ENCODE measurements around the gene STXBP6. TPM values are rescaled to one million over a fixed set of nuclear protein-coding genes. Genes with fewer than 3 reads are reported as not detected.

The STXBP6 gene
- total RNA-seq, 1 donor from 2014 or later: 29.4 TPM

- TF ChIP-seq CTCF (IDR thresholded peaks at IDR 0.05): no peak
- H3K27ac ChIP-seq: no peak overlapping the region
- no peaks in the 10 kb centered on the region for H3K36me3 ChIP-seq
- H3K4me3 ChIP-seq: no peak overlapping the region
- H3K27me3 ChIP-seq (ENCODE audit: low read depth): peaks cover 41% of the 10 kb centered on the region
- H3K9me3 ChIP-seq: no peaks in the 10 kb centered on the region
- DNase-seq: no peak
- H3K4me1 ChIP-seq: peaks cover 32% of the 10 kb centered on the region
- ATAC-seq: no peak
- intact Hi-C loops (cut with DNase I): no loop called here
These were observed 2.4 kb upstream of the STXBP6 start for GRCh38 chr14:25052385-25052784.

GRCh38 chr14:25050269-25051150, 563 bp upstream of the STXBP6 start:
- ATAC-seq (peak in 1 of 2 donors; percentile 37), DNase-seq (no peak)
- no peak for TF ChIP-seq CTCF (IDR thresholded peaks at IDR 0.05)
- Histone ChIP-seq H3K27me3 (ENCODE audit: low read depth) (peaks cover 41% of the 10 kb centered on the region), H3K36me3 (no peaks in the 10 kb centered on the region), H3K27ac (peak overlapping the region; percentile 77), H3K9me3 (no peaks in the 10 kb centered on the region), H3K4me1 (peaks cover 32% of the 10 kb centered on the region), H3K4me3 (peak overlapping the region; percentile 71)
- intact Hi-C loops (cut with DNase I): no loop called here

- intact Hi-C loops (cut with DNase I): loop anchor here (10.0 kb wide), 1 partner anchor 244 kb away; no protein-coding TSS in a partner anchor
- Histone ChIP-seq H3K27me3 (ENCODE audit: low read depth) (peaks cover 41% of the 10 kb centered on the region), H3K27ac (peak overlapping the region; percentile 77), H3K4me3 (peak overlapping the region; percentile 71), H3K36me3 (no peaks in the 10 kb centered on the region), H3K9me3 (no peaks in the 10 kb centered on the region), H3K4me1 (peaks cover 32% of the 10 kb centered on the region)
- no peak for DNase-seq
- no peak for TF ChIP-seq CTCF (IDR thresholded peaks at IDR 0.05)
- peak in 1 of 2 donors; percentile 14 for ATAC-seq
These were observed 817 bp downstream of the STXBP6 start for GRCh38 chr14:25049093-25049567.

GRCh38 chr14:25048170-25049016, 1.6 kb downstream of the STXBP6 start:
- intact Hi-C loops (cut with DNase I): loop anchor here (10.0 kb wide), 1 partner anchor 244 kb away; no protein-coding TSS in a partner anchor
- H3K27me3 ChIP-seq (ENCODE audit: low read depth): peaks cover 36% of the 10 kb centered on the region
- H3K27ac ChIP-seq: peak overlapping the region; percentile 77
- no peaks in the 10 kb centered on the region for H3K9me3 ChIP-seq
- DNase-seq (no peak), ATAC-seq (peak in 1 of 2 donors; percentile 18)
- no peaks in the 10 kb centered on the region for H3K36me3 ChIP-seq
- no peak for TF ChIP-seq CTCF (IDR thresholded peaks at IDR 0.05)
- peaks cover 32% of the 10 kb centered on the region for H3K4me1 ChIP-seq
- H3K4me3 ChIP-seq: peak overlapping the region; percentile 71

GRCh38 chr14:25046301-25046943, 3.5 kb downstream of the STXBP6 start:
- Histone ChIP-seq H3K36me3 (no peaks in the 10 kb centered on the region), H3K27me3 (ENCODE audit: low read depth) (peaks cover 26% of the 10 kb centered on the region), H3K9me3 (no peaks in the 10 kb centered on the region), H3K27ac (peak overlapping the region; percentile 33), H3K4me3 (no peak overlapping the region), H3K4me1 (peaks cover 36% of the 10 kb centered on the region)
- intact Hi-C loops (cut with DNase I): loop anchor here (10.0 kb wide), 1 partner anchor 242 kb away; no protein-coding TSS in a partner anchor
- no peak for ATAC-seq
- DNase-seq: no peak
- TF ChIP-seq CTCF (IDR thresholded peaks at IDR 0.05): no peak

Data from lower lobe of right lung (tissue), 2 donors.